WTC11 (cell line): ENCODE measurements around the gene SHANK2. TPM values are rescaled to one million over a fixed set of nuclear protein-coding genes. Genes with fewer than 3 reads are reported as not detected.

ENCODE experiments used
- ATAC-seq: fragments of 200-7000 bp; cut with Tn5 transposase; 2 replicates; pipeline ENCODE4 v1.10.0; 2021; ENCODE audit warnings: mild to moderate bottlenecking, moderate library complexity
- Bru-seq: library from RNA; stranded (reverse); fragments of 400-500 nt; gene quantifications from one replicate; lab custom pipeline; 2021; lab: Mats Ljungman, UMichigan
- CTCF ChIA-PET: fragments of 300-600 bp; sonication (Branson Sonifier 250); formaldehyde crosslinking; loops from one replicate; lab custom pipeline; 2021; ENCODE audit warnings: antibody characterized with exemption; lab: Charles Lee
- POLR2A ChIA-PET: fragments of 350-600 bp; sonication (Branson Sonifier 250); formaldehyde crosslinking; loops from one replicate; lab custom pipeline; 2021; ENCODE audit warnings: antibody characterized with exemption; lab: Charles Lee
- DNase-seq: peaks from one replicate; pipeline ENCODE4 v3.0.0; 2021; ENCODE audit warnings: low spot score
- H3K27ac Mint-ChIP-seq: 2 replicates; pipeline ENCODE4 v1.8.0; 2021; ENCODE audit warnings: mixed read lengths
- H3K27me3 Mint-ChIP-seq: 2 replicates; pipeline ENCODE4 v1.8.0; 2021; ENCODE audit warnings: low read depth, mild to moderate bottlenecking, moderate library complexity, mixed read lengths
- H3K36me3 Mint-ChIP-seq: 2 replicates; pipeline ENCODE4 v1.8.0; 2021; ENCODE audit warnings: mixed read lengths
- H3K4me1 Mint-ChIP-seq: 2 replicates; pipeline ENCODE4 v1.8.0; 2022; ENCODE audit warnings: mixed read lengths
- H3K4me3 Mint-ChIP-seq: 2 replicates; pipeline ENCODE4 v1.8.0; 2021; ENCODE audit warnings: mild to moderate bottlenecking, moderate library complexity, mixed read lengths
- H3K9me3 Mint-ChIP-seq: 2 replicates; pipeline ENCODE4 v1.8.0; 2021; ENCODE audit warnings: mixed read lengths
- ESRRA ChIP-seq: sonication (generic); formaldehyde crosslinking; IDR thresholded peaks from 2 replicates; pipeline ENCODE4 v1.8.1; 2022; ENCODE audit warnings: mild to moderate bottlenecking, missing genetic modification reagents, borderline replicate concordance
- FOXP1 ChIP-seq: sonication (generic); formaldehyde crosslinking; IDR thresholded peaks from 2 replicates; pipeline ENCODE4 v1.8.0; 2022; ENCODE audit warnings: missing genetic modification reagents, mild to moderate bottlenecking, moderate library complexity, borderline replicate concordance
- IRF2 ChIP-seq: sonication (generic); formaldehyde crosslinking; IDR thresholded peaks from 2 replicates; pipeline ENCODE4 v1.8.0; 2022; ENCODE audit warnings: low read depth, missing genetic modification reagents, borderline replicate concordance
- MYBL2 ChIP-seq: sonication (generic); formaldehyde crosslinking; IDR thresholded peaks from 2 replicates; pipeline ENCODE4 v1.8.1; 2023; ENCODE audit warnings: mild to moderate bottlenecking, moderate library complexity, missing genetic modification reagents
- NFATC4 ChIP-seq: fragments of 250-450 bp; sonication (Bioruptor Pico); IDR thresholded peaks from 2 replicates; pipeline ENCODE4 v1.9.0; 2021; ENCODE audit warnings: mild to moderate bottlenecking
- NR3C1 ChIP-seq: sonication (generic); formaldehyde crosslinking; conservative IDR thresholded peaks from 2 replicates; pipeline ENCODE4 v1.8.1; 2023; ENCODE audit warnings: low read depth, mild to moderate bottlenecking, missing genetic modification reagents
- SMAD3 ChIP-seq: sonication (generic); formaldehyde crosslinking; IDR thresholded peaks from 2 replicates; pipeline ENCODE4 v1.8.0; 2022; ENCODE audit warnings: missing genetic modification reagents, mild to moderate bottlenecking, borderline replicate concordance
- SOX15 ChIP-seq: fragments of 250-450 bp; sonication (Bioruptor Pico); IDR thresholded peaks from 2 replicates; pipeline ENCODE4 v1.9.0; 2021; ENCODE audit warnings: mild to moderate bottlenecking
- TCF7 ChIP-seq: sonication (generic); formaldehyde crosslinking; IDR thresholded peaks from 2 replicates; pipeline ENCODE4 v1.8.0; 2022; ENCODE audit warnings: mild to moderate bottlenecking, low read depth, missing genetic modification reagents, moderate library complexity
- TEAD4 ChIP-seq: sonication (generic); formaldehyde crosslinking; IDR thresholded peaks from 2 replicates; pipeline ENCODE4 v1.8.0; 2022; ENCODE audit warnings: mild to moderate bottlenecking, missing genetic modification reagents
- ZBTB21 ChIP-seq: sonication (generic); formaldehyde crosslinking; IDR thresholded peaks from 2 replicates; pipeline ENCODE4 v1.8.1; 2023; ENCODE audit warnings: mild to moderate bottlenecking, missing genetic modification reagents, borderline replicate concordance
- ZMAT4 ChIP-seq: fragments of 250-450 bp; sonication (Bioruptor Pico); IDR thresholded peaks from 2 replicates; pipeline ENCODE4 v1.9.0; 2021; ENCODE audit warnings: mild to moderate bottlenecking
- ZNF281 ChIP-seq: sonication (generic); formaldehyde crosslinking; IDR thresholded peaks from 2 replicates; pipeline ENCODE4 v1.8.0; 2023; ENCODE audit warnings: mild to moderate bottlenecking, missing genetic modification reagents
- ZNF423 ChIP-seq: fragments of 250-450 bp; sonication (Bioruptor Pico); IDR thresholded peaks from 2 replicates; pipeline ENCODE4 v2.1.2; 2022; ENCODE audit warnings: mild to moderate bottlenecking, moderate library complexity
- ZSCAN18 ChIP-seq: fragments of 250-450 bp; sonication (Bioruptor Pico); IDR thresholded peaks from 2 replicates; pipeline ENCODE4 v2.1.2; 2022; ENCODE audit warnings: mild to moderate bottlenecking, moderate library complexity
- long read RNA-seq, 3 experiments: library from RNA in 1 of 3; library from capped mRNA in 1 of 3; library from polyadenylated mRNA in 1 of 3; unstranded in 2 of 3; stranded (forward) in 1 of 3; transcript quantifications; one replicate each; pipeline ENCODE4 v2.0.0, GENCODE V29; 2021
- total RNA-seq: library from RNA; stranded (reverse); gene quantifications from 3 replicates; pipeline ENCODE4 v1.2.3, GENCODE V29; 2021
- TF ChIP-seq, protein P1 (sequence below): fragments of 200-600 bp; IDR thresholded peaks from 2 replicates; pipeline ENCODE4 v1.8.0; 2022; ENCODE audit warnings: antibody characterized with exemption
- TF ChIP-seq, protein P2 (sequence below): sonication (generic); formaldehyde crosslinking; IDR thresholded peaks from 2 replicates; pipeline ENCODE4 v1.8.1; 2023; ENCODE audit warnings: mild to moderate bottlenecking, missing genetic modification reagents, moderate library complexity

SHANK2 gene
- total RNA-seq (57.5 to 69.3 TPM (median 64.8 TPM) in 3 replicates), Bru-seq, nascent RNA (percentile 62 among the genes with signal in this experiment)
- long read RNA-seq, experiment 1, full-length matches to known transcripts = 16 of 77 reads
- long read RNA-seq, experiment 1, partial matches to known transcripts = 18 of 77 reads
- long read RNA-seq, experiment 1, other reads (novel, unspliced or antisense) = 43 of 77 reads
- long read RNA-seq, experiment 2, full-length matches to known transcripts = 16 of 26 reads
- long read RNA-seq, experiment 2, partial matches to known transcripts = 3 of 26 reads
- long read RNA-seq, experiment 2, other reads (novel, unspliced or antisense) = 7 of 26 reads
- long read RNA-seq, experiment 3, partial matches to known transcripts = 0 of 1 reads
- long read RNA-seq, experiment 3, other reads (novel, unspliced or antisense) = 1 of 1 reads

- H3K4me3 Mint-ChIP-seq = peak within 1 kb of the TSS; percentile 75
- ChIA-PET CTCF (interaction anchor here (0.9 to 4.8 kb wide), 13 partner anchors 11 to 195 kb away, joined by 3 to 84 read pairs (median 8); no protein-coding TSS in a partner anchor), POLR2A (interaction anchor here (0.9 kb wide), 1 partner anchor 55 kb away, joined by 4 read pairs; no protein-coding TSS in a partner anchor)
- H3K27me3 Mint-ChIP-seq = no peaks in the 10 kb centered on the region; the same call in 1 of the 2 replicates
- H3K4me1 Mint-ChIP-seq = peaks cover 69% of the 10 kb centered on the region
- H3K27ac Mint-ChIP-seq = peak within 1 kb of the TSS; percentile 60
- DNase-seq (peak; percentile 67), ATAC-seq (peak; percentile 18)
- TF ChIP-seq ESRRA = 0 out of 2 replicates have a peak, but pooled peaks have one; percentile 37
- no peak for TF ChIP-seq ZMAT4
- TF ChIP-seq TCF7 (CRISPR knock-in tag) = peak; percentile 63; the same call in 1 of the 2 replicates
- peak; percentile 41; the same call in 1 of the 2 replicates for TF ChIP-seq ZNF423 (CRISPR knock-in tag)
- no peaks in the 10 kb centered on the region for H3K36me3 Mint-ChIP-seq
- no peaks in the 10 kb centered on the region for H3K9me3 Mint-ChIP-seq
Measured at GRCh38 chr11:71252269-71252769, at the start of gene SHANK2. Gene SHANK2, minus strand, starts transcription at chr11:71252577. Its CDS starts 105,251 bp downstream, at chr11:71147326.

DNA sequence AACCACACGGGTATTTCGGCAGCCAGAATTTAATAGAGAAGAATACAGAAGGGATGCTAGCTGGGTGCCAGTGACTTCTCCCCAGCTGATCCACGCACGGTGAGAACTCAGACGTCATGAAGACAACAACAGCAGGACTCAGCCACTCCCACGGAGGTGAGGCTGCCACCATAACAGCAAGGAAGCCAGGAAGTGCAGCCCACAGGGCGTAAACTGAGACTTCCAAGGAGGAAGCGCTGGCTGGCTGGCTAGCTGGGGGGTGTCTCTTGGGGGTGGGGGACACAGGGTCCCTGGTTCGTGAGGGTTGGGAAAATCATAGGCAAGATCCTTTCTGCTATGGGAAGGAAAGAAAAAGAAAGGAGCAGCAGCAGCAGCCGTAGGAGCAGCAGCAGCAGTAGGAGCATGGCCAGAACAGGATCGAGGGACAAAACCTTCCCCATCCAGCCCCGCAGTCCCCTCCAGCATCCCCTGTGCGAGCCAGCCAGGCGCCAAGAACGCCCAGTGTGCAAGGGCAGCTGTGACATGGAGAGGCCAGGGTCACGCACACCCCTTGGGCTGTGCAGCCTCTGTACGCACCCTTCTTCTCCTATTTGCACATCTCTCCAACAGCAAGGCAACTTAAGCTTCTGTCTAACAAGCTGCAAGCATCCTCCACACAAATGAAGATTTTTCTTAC, 49.6 kb upstream of the SHANK2 start:
- Mint-ChIP-seq H3K9me3 (peaks cover 5% of the 10 kb centered on the region), H3K4me1 (peaks cover 4% of the 10 kb centered on the region; the same call in 1 of the 2 replicates), H3K36me3 (no peaks in the 10 kb centered on the region), H3K27me3 (peaks cover 17% of the 10 kb centered on the region; the same call in 1 of the 2 replicates), H3K27ac (no peak overlapping the region), H3K4me3 (no peak overlapping the region)
- no peak for ATAC-seq
- TF ChIP-seq, protein P1, sequence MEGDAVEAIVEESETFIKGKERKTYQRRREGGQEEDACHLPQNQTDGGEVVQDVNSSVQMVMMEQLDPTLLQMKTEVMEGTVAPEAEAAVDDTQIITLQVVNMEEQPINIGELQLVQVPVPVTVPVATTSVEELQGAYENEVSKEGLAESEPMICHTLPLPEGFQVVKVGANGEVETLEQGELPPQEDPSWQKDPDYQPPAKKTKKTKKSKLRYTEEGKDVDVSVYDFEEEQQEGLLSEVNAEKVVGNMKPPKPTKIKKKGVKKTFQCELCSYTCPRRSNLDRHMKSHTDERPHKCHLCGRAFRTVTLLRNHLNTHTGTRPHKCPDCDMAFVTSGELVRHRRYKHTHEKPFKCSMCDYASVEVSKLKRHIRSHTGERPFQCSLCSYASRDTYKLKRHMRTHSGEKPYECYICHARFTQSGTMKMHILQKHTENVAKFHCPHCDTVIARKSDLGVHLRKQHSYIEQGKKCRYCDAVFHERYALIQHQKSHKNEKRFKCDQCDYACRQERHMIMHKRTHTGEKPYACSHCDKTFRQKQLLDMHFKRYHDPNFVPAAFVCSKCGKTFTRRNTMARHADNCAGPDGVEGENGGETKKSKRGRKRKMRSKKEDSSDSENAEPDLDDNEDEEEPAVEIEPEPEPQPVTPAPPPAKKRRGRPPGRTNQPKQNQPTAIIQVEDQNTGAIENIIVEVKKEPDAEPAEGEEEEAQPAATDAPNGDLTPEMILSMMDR = no peak
- TF ChIP-seq ZSCAN18 (CRISPR knock-in tag) (no peak), TEAD4 (CRISPR knock-in tag) (no peak), MYBL2 (no peak), NFATC4 (CRISPR knock-in tag) (no peak), ZBTB21 (no peak), FOXP1 (no peak), ZNF281 (CRISPR knock-in tag) (no peak), IRF2 (CRISPR knock-in tag) (no peak), NR3C1 (CRISPR knock-in tag) (no peak), SMAD3 (CRISPR knock-in tag) (no peak), SOX15 (CRISPR knock-in tag) (no peak)
- TF ChIP-seq, protein P2, sequence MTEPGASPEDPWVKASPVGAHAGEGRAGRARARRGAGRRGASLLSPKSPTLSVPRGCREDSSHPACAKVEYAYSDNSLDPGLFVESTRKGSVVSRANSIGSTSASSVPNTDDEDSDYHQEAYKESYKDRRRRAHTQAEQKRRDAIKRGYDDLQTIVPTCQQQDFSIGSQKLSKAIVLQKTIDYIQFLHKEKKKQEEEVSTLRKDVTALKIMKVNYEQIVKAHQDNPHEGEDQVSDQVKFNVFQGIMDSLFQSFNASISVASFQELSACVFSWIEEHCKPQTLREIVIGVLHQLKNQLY = no peak
- ChIA-PET POLR2A (no interaction called here), CTCF (interaction anchor here (1.0 kb wide), 1 partner anchor 50 kb away, joined by 3 read pairs; the partner anchor contains the start of gene SHANK2)
- DNase-seq = no peak
